ENCODE data around the gene UBE2V1. TPM values are rescaled to one million over a fixed set of nuclear protein-coding genes. Genes with fewer than 3 reads are reported as not detected.

The UBE2V1 gene
- total and polyA plus RNA-seq, 2 of the 13 experiments (the other 11 are each of a cell fraction or from before 2014, with no cell fraction given): 81.3 to 132 TPM

GRCh38 chr20:50055524-50056083 lies 57.3 kb downstream of the UBE2V1 start (continued):
- TF ChIP-seq ZNF547 (CRISPR knock-in tag; IDR thresholded peaks at IDR 0.05) (no peak), CCAR2 (optimal IDR thresholded peaks at IDR 0.05; ENCODE audit: low read depth, low read length) (no peak), ZSCAN31 (CRISPR knock-in tag; IDR thresholded peaks at IDR 0.05; ENCODE audit: low read depth) (no peak), ZNF33A (CRISPR knock-in tag; IDR thresholded peaks at IDR 0.05; ENCODE audit: borderline replicate concordance) (no peak), ZSCAN20 (CRISPR knock-in tag; IDR thresholded peaks at IDR 0.05; ENCODE audit: borderline replicate concordance) (no peak), ZNF570 (CRISPR knock-in tag; IDR thresholded peaks at IDR 0.05; ENCODE audit: borderline replicate concordance) (no peak), ZFP37 (CRISPR knock-in tag; IDR thresholded peaks at IDR 0.05; ENCODE audit: borderline replicate concordance) (no peak), ZBTB3 (CRISPR knock-in tag; IDR thresholded peaks at IDR 0.05; ENCODE audit: borderline replicate concordance, low read depth) (no peak), TCF12 (IDR thresholded peaks at IDR 0.05) (no peak), TCF12 (CRISPR knock-in tag; IDR thresholded peaks at IDR 0.05) (no peak), ZNF883 (CRISPR knock-in tag; IDR thresholded peaks at IDR 0.05; ENCODE audit: not compliant biosample characterization) (no peak), ZNF878 (CRISPR knock-in tag; IDR thresholded peaks at IDR 0.05) (no peak), NCOR1 (IDR thresholded peaks at IDR 0.05; ENCODE audit: borderline replicate concordance, low read length) (no peak), ZNF773 (CRISPR knock-in tag; IDR thresholded peaks at IDR 0.05; ENCODE audit: borderline replicate concordance) (no peak), YEATS4 (CRISPR knock-in tag; IDR thresholded peaks at IDR 0.05; ENCODE audit: borderline replicate concordance) (0 out of 2 replicates have a peak, but pooled peaks have one; percentile 8), ZUFSP (CRISPR knock-in tag; IDR thresholded peaks at IDR 0.05; ENCODE audit: borderline replicate concordance) (no peak), FOXO4 (CRISPR knock-in tag; conservative IDR thresholded peaks at IDR 0.05) (no peak), TMF1 (CRISPR knock-in tag; IDR thresholded peaks at IDR 0.05; ENCODE audit: low read depth) (no peak), ZNF501 (CRISPR knock-in tag; IDR thresholded peaks at IDR 0.05) (no peak), KAT2B (IDR thresholded peaks at IDR 0.05; ENCODE audit: borderline replicate concordance, low read depth, low read length) (no peak), EZH2 (conservative IDR thresholded peaks at IDR 0.05; ENCODE audit: low read depth, low read length) (no peak)
- TF ChIP-seq, protein P1, sequence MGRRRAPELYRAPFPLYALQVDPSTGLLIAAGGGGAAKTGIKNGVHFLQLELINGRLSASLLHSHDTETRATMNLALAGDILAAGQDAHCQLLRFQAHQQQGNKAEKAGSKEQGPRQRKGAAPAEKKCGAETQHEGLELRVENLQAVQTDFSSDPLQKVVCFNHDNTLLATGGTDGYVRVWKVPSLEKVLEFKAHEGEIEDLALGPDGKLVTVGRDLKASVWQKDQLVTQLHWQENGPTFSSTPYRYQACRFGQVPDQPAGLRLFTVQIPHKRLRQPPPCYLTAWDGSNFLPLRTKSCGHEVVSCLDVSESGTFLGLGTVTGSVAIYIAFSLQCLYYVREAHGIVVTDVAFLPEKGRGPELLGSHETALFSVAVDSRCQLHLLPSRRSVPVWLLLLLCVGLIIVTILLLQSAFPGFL (CRISPR knock-in tag; IDR thresholded peaks at IDR 0.05): no peak
- TF ChIP-seq, protein P2, sequence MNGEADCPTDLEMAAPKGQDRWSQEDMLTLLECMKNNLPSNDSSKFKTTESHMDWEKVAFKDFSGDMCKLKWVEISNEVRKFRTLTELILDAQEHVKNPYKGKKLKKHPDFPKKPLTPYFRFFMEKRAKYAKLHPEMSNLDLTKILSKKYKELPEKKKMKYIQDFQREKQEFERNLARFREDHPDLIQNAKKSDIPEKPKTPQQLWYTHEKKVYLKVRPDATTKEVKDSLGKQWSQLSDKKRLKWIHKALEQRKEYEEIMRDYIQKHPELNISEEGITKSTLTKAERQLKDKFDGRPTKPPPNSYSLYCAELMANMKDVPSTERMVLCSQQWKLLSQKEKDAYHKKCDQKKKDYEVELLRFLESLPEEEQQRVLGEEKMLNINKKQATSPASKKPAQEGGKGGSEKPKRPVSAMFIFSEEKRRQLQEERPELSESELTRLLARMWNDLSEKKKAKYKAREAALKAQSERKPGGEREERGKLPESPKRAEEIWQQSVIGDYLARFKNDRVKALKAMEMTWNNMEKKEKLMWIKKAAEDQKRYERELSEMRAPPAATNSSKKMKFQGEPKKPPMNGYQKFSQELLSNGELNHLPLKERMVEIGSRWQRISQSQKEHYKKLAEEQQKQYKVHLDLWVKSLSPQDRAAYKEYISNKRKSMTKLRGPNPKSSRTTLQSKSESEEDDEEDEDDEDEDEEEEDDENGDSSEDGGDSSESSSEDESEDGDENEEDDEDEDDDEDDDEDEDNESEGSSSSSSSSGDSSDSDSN (CRISPR knock-in tag; IDR thresholded peaks at IDR 0.05): no peak
- TF ChIP-seq, protein P3, sequence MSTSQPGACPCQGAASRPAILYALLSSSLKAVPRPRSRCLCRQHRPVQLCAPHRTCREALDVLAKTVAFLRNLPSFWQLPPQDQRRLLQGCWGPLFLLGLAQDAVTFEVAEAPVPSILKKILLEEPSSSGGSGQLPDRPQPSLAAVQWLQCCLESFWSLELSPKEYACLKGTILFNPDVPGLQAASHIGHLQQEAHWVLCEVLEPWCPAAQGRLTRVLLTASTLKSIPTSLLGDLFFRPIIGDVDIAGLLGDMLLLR (CRISPR knock-in tag; IDR thresholded peaks at IDR 0.05): no peak
